ENCODE measurements around the gene BMPR2. TPM values are rescaled to one million over a fixed set of nuclear protein-coding genes. Genes with fewer than 3 reads are reported as not detected.

The BMPR2 gene
- total and polyA plus RNA-seq, 2 experiments from 2014 or later, result 12.5 to 42.2 TPM

DNA sequence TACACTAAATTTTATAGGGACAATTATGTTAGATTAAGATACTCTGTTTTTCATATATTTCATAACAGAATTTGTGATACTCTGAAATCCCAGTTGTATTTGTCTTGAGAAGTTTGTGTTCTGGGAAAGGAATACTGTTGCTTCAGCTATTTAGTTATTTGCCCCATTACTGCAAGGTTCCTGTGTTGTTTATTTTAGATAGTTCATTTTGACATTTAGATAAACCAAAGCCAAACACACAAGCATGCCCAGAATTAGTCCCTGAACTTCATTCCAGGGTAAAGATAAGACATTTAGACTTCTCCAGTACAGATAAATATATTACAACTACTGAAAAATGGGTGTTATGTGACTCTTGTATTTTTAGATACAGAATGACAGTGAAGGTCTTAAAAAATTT lies 74.7 kb downstream of the BMPR2 start:
- Histone ChIP-seq H4K20me1 (ENCODE audit: insufficient read depth, poor library complexity, severe bottlenecking) (peaks cover 13% of the 10 kb centered on the region), H3K36me3 (replicated peaks; ENCODE audit: insufficient read depth, low read depth) (no peaks in the 10 kb centered on the region), H3K4me2 (peak overlapping the region; percentile 38), H3K9me2 (replicated peaks; ENCODE audit: insufficient read depth) (no peaks in the 10 kb centered on the region), H3K4me1 (ENCODE audit: insufficient read depth) (no peaks in the 10 kb centered on the region), H3K4me3 (no peak overlapping the region), H3K79me2 (peaks cover 85% of the 10 kb centered on the region), H3K27ac (no peak overlapping the region), H3K27me3 (no peaks in the 10 kb centered on the region), H2AFZ (no peak overlapping the region), H3K9me3 (ENCODE audit: low read depth) (no peaks in the 10 kb centered on the region)
- no peak for DNase-seq (ENCODE audit: low spot score)
- TF ChIP-seq EZH2 (IDR thresholded peaks at IDR 0.05; ENCODE audit: borderline replicate concordance) (no peak), EZH2phosphoT487 (IDR thresholded peaks at IDR 0.05; ENCODE audit: low read depth, severe bottlenecking, unreplicated experiment) (no peak)
- TF ChIP-seq, protein P1, sequence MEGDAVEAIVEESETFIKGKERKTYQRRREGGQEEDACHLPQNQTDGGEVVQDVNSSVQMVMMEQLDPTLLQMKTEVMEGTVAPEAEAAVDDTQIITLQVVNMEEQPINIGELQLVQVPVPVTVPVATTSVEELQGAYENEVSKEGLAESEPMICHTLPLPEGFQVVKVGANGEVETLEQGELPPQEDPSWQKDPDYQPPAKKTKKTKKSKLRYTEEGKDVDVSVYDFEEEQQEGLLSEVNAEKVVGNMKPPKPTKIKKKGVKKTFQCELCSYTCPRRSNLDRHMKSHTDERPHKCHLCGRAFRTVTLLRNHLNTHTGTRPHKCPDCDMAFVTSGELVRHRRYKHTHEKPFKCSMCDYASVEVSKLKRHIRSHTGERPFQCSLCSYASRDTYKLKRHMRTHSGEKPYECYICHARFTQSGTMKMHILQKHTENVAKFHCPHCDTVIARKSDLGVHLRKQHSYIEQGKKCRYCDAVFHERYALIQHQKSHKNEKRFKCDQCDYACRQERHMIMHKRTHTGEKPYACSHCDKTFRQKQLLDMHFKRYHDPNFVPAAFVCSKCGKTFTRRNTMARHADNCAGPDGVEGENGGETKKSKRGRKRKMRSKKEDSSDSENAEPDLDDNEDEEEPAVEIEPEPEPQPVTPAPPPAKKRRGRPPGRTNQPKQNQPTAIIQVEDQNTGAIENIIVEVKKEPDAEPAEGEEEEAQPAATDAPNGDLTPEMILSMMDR (IDR thresholded peaks at IDR 0.05; ENCODE audit: poor library complexity), result no peak

DNA sequence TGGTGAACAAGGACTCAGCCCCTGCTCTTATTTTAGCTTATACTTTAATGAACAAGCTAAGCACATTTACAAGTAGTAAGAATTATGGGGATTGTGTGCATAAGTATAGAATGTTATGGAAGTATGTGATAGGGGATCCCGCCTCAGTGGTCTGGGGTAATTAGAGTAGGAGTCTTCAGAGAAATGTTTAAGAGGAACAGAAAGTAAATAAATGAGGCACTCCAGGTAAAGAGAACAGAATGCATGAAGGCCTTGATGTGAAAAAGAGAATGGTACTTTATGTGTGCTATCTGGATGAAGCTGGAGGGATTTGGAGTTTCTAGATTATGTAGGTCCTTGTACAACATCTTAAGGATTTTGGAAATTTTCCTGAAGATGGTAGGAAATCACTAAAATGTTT lies 76.6 kb downstream of the BMPR2 start:
- H3K79me2 ChIP-seq, result peaks cover 83% of the 10 kb centered on the region
- peaks cover 13% of the 10 kb centered on the region for H4K20me1 ChIP-seq (ENCODE audit: insufficient read depth, poor library complexity, severe bottlenecking)
- H3K9me2 ChIP-seq (replicated peaks; ENCODE audit: insufficient read depth), result no peaks in the 10 kb centered on the region
- H2AFZ ChIP-seq, result no peak overlapping the region
- no peaks in the 10 kb centered on the region for H3K4me1 ChIP-seq (ENCODE audit: insufficient read depth)
- no peaks in the 10 kb centered on the region for H3K27me3 ChIP-seq
- no peaks in the 10 kb centered on the region for H3K36me3 ChIP-seq (replicated peaks; ENCODE audit: insufficient read depth, low read depth)
- no peaks in the 10 kb centered on the region for H3K9me3 ChIP-seq (ENCODE audit: low read depth)
- no peak overlapping the region for H3K27ac ChIP-seq
- no peak overlapping the region for H3K4me2 ChIP-seq
- DNase-seq (ENCODE audit: low spot score), result no peak
- WGBS (ENCODE audit: low lambda C conversion rate, missing lambda C conversion rate), result 85% methylated on average over 1 of the region's 1 CpG
- no peak overlapping the region for H3K4me3 ChIP-seq
- TF ChIP-seq EZH2 (IDR thresholded peaks at IDR 0.05; ENCODE audit: borderline replicate concordance), result no peak
- TF ChIP-seq, protein P1 (IDR thresholded peaks at IDR 0.05; ENCODE audit: poor library complexity), result no peak
- TF ChIP-seq EZH2phosphoT487 (IDR thresholded peaks at IDR 0.05; ENCODE audit: low read depth, severe bottlenecking, unreplicated experiment), result no peak

DNA sequence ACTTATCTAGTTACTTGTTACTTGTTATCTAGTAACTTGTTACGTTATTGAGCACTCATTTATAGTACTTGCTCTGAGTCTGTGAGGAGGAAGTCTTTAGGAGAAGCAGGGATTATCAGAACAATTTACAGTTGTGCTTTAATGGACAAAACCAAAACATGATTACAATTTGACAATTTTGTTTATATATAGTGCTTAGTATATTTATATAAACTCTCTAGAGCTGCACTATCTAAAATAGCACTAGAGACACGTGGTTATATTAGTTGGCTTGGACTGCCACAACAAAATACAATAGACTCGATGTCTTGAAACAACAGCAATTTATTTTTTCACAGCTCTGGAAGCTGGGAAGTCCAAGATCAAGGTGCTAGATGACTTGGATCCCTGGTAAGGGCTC lies 78.4 kb downstream of the BMPR2 start:
- Histone ChIP-seq H3K4me2 (no peak overlapping the region), H2AFZ (no peak overlapping the region), H3K27ac (no peak overlapping the region), H3K9me3 (ENCODE audit: low read depth) (no peaks in the 10 kb centered on the region), H4K20me1 (ENCODE audit: insufficient read depth, poor library complexity, severe bottlenecking) (peaks cover 9% of the 10 kb centered on the region), H3K9me2 (replicated peaks; ENCODE audit: insufficient read depth) (no peaks in the 10 kb centered on the region), H3K36me3 (replicated peaks; ENCODE audit: insufficient read depth, low read depth) (no peaks in the 10 kb centered on the region), H3K27me3 (no peaks in the 10 kb centered on the region), H3K4me1 (ENCODE audit: insufficient read depth) (no peaks in the 10 kb centered on the region), H3K4me3 (no peak overlapping the region), H3K79me2 (peaks cover 82% of the 10 kb centered on the region)
- WGBS (ENCODE audit: low lambda C conversion rate, missing lambda C conversion rate), result 55% methylated on average over 3 of the region's 3 CpGs
- DNase-seq (ENCODE audit: low spot score), result no peak
- TF ChIP-seq EZH2phosphoT487 (IDR thresholded peaks at IDR 0.05; ENCODE audit: low read depth, severe bottlenecking, unreplicated experiment), result no peak
- no peak for TF ChIP-seq EZH2 (IDR thresholded peaks at IDR 0.05; ENCODE audit: borderline replicate concordance)
- TF ChIP-seq, protein P1 (IDR thresholded peaks at IDR 0.05; ENCODE audit: poor library complexity), result no peak

DNA sequence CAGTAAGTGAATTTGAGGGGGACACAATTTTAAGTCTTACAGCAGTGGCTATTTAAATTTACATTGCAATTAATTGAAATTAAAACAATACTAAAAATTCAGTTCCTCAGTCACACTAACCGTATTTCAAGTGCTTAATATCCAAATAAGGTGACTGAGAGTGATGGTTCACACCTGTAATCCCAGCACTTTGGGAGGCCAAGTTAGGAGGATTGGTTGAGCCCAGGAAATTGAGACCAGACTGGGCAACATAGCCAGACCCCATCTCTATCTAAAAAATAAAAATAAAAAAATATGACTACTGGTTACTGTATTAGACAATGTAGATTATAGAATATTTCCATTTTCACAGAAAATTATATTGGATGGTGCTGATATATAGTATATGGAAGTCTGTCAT lies 79.0 kb downstream of the BMPR2 start:
- TF ChIP-seq EZH2 (IDR thresholded peaks at IDR 0.05; ENCODE audit: borderline replicate concordance) (no peak), EZH2phosphoT487 (IDR thresholded peaks at IDR 0.05; ENCODE audit: low read depth, severe bottlenecking, unreplicated experiment) (no peak)
- TF ChIP-seq, protein P1 (IDR thresholded peaks at IDR 0.05; ENCODE audit: poor library complexity), result no peak
- H3K9me2 ChIP-seq (replicated peaks; ENCODE audit: insufficient read depth), result no peaks in the 10 kb centered on the region
- no peak for DNase-seq (ENCODE audit: low spot score)
- H3K79me2 ChIP-seq, result peaks cover 82% of the 10 kb centered on the region
- H4K20me1 ChIP-seq (ENCODE audit: insufficient read depth, poor library complexity, severe bottlenecking), result peaks cover 9% of the 10 kb centered on the region
- no peak overlapping the region for H2AFZ ChIP-seq
- H3K27me3 ChIP-seq, result no peaks in the 10 kb centered on the region
- no peak overlapping the region for H3K4me2 ChIP-seq
- no peak overlapping the region for H3K27ac ChIP-seq
- H3K4me1 ChIP-seq (ENCODE audit: insufficient read depth), result no peaks in the 10 kb centered on the region
- WGBS (ENCODE audit: low lambda C conversion rate, missing lambda C conversion rate), result 94% methylated on average over 1 of the region's 1 CpG
- H3K4me3 ChIP-seq, result no peak overlapping the region
- no peaks in the 10 kb centered on the region for H3K36me3 ChIP-seq (replicated peaks; ENCODE audit: insufficient read depth, low read depth)
- no peaks in the 10 kb centered on the region for H3K9me3 ChIP-seq (ENCODE audit: low read depth)

Data from hepatocyte (in vitro differentiated cells).